Mucosa of descending colon (tissue), 3 donors: Measurements from ENCODE around the gene KIRREL3. TPM values are rescaled to one million over a fixed set of nuclear protein-coding genes. Genes with fewer than 3 reads are reported as not detected.

Experiments used
- ATAC-seq: fragments of 200-7000 bp; cut with Tn5 transposase; one replicate; pipeline ENCODE4 v1.9.1; 2020; ENCODE audit warnings: mild to moderate bottlenecking, moderate library complexity
- DNase-seq, 3 donors: peaks; one replicate each; pipeline ENCODE4 v3.0.0-alpha.2; 2020
- H3K36me3 ChIP-seq: fragments of 200-600 bp; one replicate; pipeline ENCODE4 v1.8.0; 2021; ENCODE audit warnings: low read depth, mild to moderate bottlenecking
- H3K4me1 ChIP-seq: fragments of 200-600 bp; one replicate; pipeline ENCODE4 v1.8.0; 2021; ENCODE audit warnings: low read depth, mild to moderate bottlenecking
- H3K4me3 ChIP-seq: fragments of 200-600 bp; one replicate; pipeline ENCODE4 v1.8.0; 2021; ENCODE audit warnings: mild to moderate bottlenecking
- H3K9me3 ChIP-seq: fragments of 200-600 bp; one replicate; pipeline ENCODE4 v1.8.0; 2021; ENCODE audit warnings: mild to moderate bottlenecking
- CTCF ChIP-seq: fragments of 200-600 bp; IDR thresholded peaks from one replicate; pipeline ENCODE4 v1.8.0; 2022; ENCODE audit warnings: antibody characterized with exemption, mild to moderate bottlenecking
- intact Hi-C, 2 donors: fragments of 100-400 bp; cut with DNase I in 1 of 2; cut with micrococcal nuclease in 1 of 2; formaldehyde crosslinking; loops; one replicate each; pipeline versions ENCODE4 v1.11.0 to v1.11.1; 2022; cut with DNase I, micrococcal nuclease
- total RNA-seq, 3 donors: library from RNA; stranded (reverse); fragmentation: NEBNext Ultra II Directional in 2 of 3; extraction: Animal tissue kit (Norgen Biotek cat#: 25700) in 2 of 3; gene quantifications; one replicate each; pipeline versions ENCODE4 v1.2.1 to v1.2.4, GENCODE V29; 2021 to 2023
- donor health status: DM: no; HTN: no; CAD: no; lungs with moderate emphysema.
- donor health status: DM: no; HTN: no; CAD: no.
- donor health status: DM: no; HTN: yes; CAD: no.

KIRREL3 gene
- total RNA-seq, 3 donors from 2014 or later: 0.23 to 2.4 (median 0.70) TPM

GRCh38 chr11:126426820-126427749 lies 573.5 kb downstream of the KIRREL3 start:
- intact Hi-C loops: no loop called here
- ATAC-seq (no peak), DNase-seq (no peak)
- H3K36me3 ChIP-seq: no peaks in the 10 kb centered on the region
- no peaks in the 10 kb centered on the region for H3K9me3 ChIP-seq
- H3K4me1 ChIP-seq: peaks cover 45% of the 10 kb centered on the region
- no peak overlapping the region for H3K4me3 ChIP-seq
- no peak for TF ChIP-seq CTCF

- peak in 1 of 3 donors; percentile 55 for DNase-seq
- no peak overlapping the region for H3K4me3 ChIP-seq
- intact Hi-C loops: no loop called here
- no peaks in the 10 kb centered on the region for H3K9me3 ChIP-seq
- peaks cover 45% of the 10 kb centered on the region for H3K4me1 ChIP-seq
- ATAC-seq: peak; percentile 37
- no peaks in the 10 kb centered on the region for H3K36me3 ChIP-seq
- TF ChIP-seq CTCF: no peak
Measured at GRCh38 chr11:126426106-126426505, 574.5 kb downstream of the KIRREL3 start.

GRCh38 chr11:126424471-126425039 lies 576.0 kb downstream of the KIRREL3 start:
- intact Hi-C loops: no loop called here
- DNase-seq (no peak), ATAC-seq (no peak)
- Histone ChIP-seq H3K4me1 (peaks cover 36% of the 10 kb centered on the region), H3K36me3 (no peaks in the 10 kb centered on the region), H3K9me3 (no peaks in the 10 kb centered on the region), H3K4me3 (no peak overlapping the region)
- TF ChIP-seq CTCF: no peak

- DNase-seq (peak in 1 of 3 donors; percentile 29), ATAC-seq (no peak)
- intact Hi-C loops: no loop called here
- H3K4me1 ChIP-seq: peaks cover 35% of the 10 kb centered on the region
- no peak for TF ChIP-seq CTCF
- no peaks in the 10 kb centered on the region for H3K9me3 ChIP-seq
- no peaks in the 10 kb centered on the region for H3K36me3 ChIP-seq
- H3K4me3 ChIP-seq: no peak overlapping the region
Measured at GRCh38 chr11:126423743-126424142, 576.8 kb downstream of the KIRREL3 start.

GRCh38 chr11:126423154-126423553 lies 577.4 kb downstream of the KIRREL3 start:
- no peaks in the 10 kb centered on the region for H3K36me3 ChIP-seq
- no peaks in the 10 kb centered on the region for H3K9me3 ChIP-seq

More at GRCh38 chr11:126423154-126423553, 577.4 kb downstream of the KIRREL3 start:
- peaks cover 35% of the 10 kb centered on the region for H3K4me1 ChIP-seq
- no peak overlapping the region for H3K4me3 ChIP-seq
- TF ChIP-seq CTCF: no peak
- DNase-seq (peak in 1 of 3 donors; percentile 71), ATAC-seq (peak; percentile 71)
- intact Hi-C loops: no loop called here
